Neuronal stem cell (in vitro differentiated cells): Measurements from ENCODE around the gene TRIM58.

Source experiments
- DNase-seq: peaks from one replicate; pipeline ENCODE4 v3.0.0-alpha.2; 2013; ENCODE audit warnings: low spot score
- H2AFZ ChIP-seq: one replicate; pipeline ENCODE4 v1.6.1; 2013; ENCODE audit warnings: mild to moderate bottlenecking, low read length, inconsistent platforms
- H2AK5ac ChIP-seq: 2 replicates; pipeline ENCODE4 v1.6.1; 2013; ENCODE audit warnings: low read depth, mild to moderate bottlenecking, inconsistent platforms, low read length, moderate library complexity, mixed read lengths
- H2BK120ac ChIP-seq: 2 replicates; pipeline ENCODE4 v1.6.1; 2013; ENCODE audit warnings: low read depth, mild to moderate bottlenecking, inconsistent platforms, low read length, moderate library complexity, mixed read lengths
- H2BK12ac ChIP-seq: one replicate; pipeline ENCODE4 v1.6.1; 2013; ENCODE audit warnings: low read length, inconsistent platforms
- H2BK15ac ChIP-seq: 2 replicates; pipeline ENCODE4 v1.6.1; 2013; ENCODE audit warnings: mild to moderate bottlenecking, low read length, inconsistent platforms, mixed read lengths
- H2BK5ac ChIP-seq: one replicate; pipeline ENCODE4 v1.6.1; 2013; ENCODE audit warnings: inconsistent platforms, mild to moderate bottlenecking, low read length, moderate library complexity
- H3K14ac ChIP-seq: one replicate; pipeline ENCODE4 v1.6.1; 2013; ENCODE audit warnings: low read length, inconsistent platforms
- H3K18ac ChIP-seq: 2 replicates; pipeline ENCODE4 v1.6.1; 2013; ENCODE audit warnings: low read length, inconsistent platforms
- H3K23ac ChIP-seq: 2 replicates; pipeline ENCODE4 v1.6.1; 2013; ENCODE audit warnings: low read depth, mild to moderate bottlenecking, mixed read lengths, low read length, inconsistent platforms; ENCODE audit not compliant: poor library complexity
- H3K27ac ChIP-seq: replicated peaks from 3 replicates; pipeline ENCODE4 v1.5.1; 2013; ENCODE audit warnings: low read length, inconsistent platforms
- H3K27me3 ChIP-seq, 3 experiments: 2 replicates each; pipeline ENCODE4 v1.6.1; 2013; ENCODE audit warnings: low read length in 3 of 3, mild to moderate bottlenecking in 2 of 3, inconsistent platforms in 1 of 3, low read depth in 1 of 3, mixed read lengths in 1 of 3, moderate library complexity in 1 of 3; ENCODE audit not compliant: control insufficient read depth in 3 of 3, insufficient read depth in 3 of 3
- H3K36me3 ChIP-seq, 2 donors: replicated peaks in 1 of 2; 2 replicates each; pipeline ENCODE4 v1.6.1; 2013; ENCODE audit warnings: low read length in 2 of 2; ENCODE audit not compliant: control insufficient read depth in 2 of 2, insufficient read depth in 2 of 2
- H3K4ac ChIP-seq: 2 replicates; pipeline ENCODE4 v1.6.1; 2013; ENCODE audit warnings: inconsistent platforms, mild to moderate bottlenecking, low read length, moderate library complexity
- H3K4me1 ChIP-seq, 2 donors: 1 replicate in 1 of 2; 2 replicates in 1 of 2; pipeline ENCODE4 v1.6.1; 2013; ENCODE audit warnings: low read length in 2 of 2, low read depth in 1 of 2; ENCODE audit not compliant: control insufficient read depth in 2 of 2, insufficient read depth in 1 of 2
- H3K4me2 ChIP-seq: one replicate; pipeline ENCODE4 v1.6.1; 2013; ENCODE audit warnings: mild to moderate bottlenecking, low read length, inconsistent platforms; ENCODE audit not compliant: insufficient read depth, poor library complexity, severe bottlenecking
- H3K4me3 ChIP-seq, 2 donors: 2 replicates each; pipeline ENCODE4 v1.5.1; 2013; ENCODE audit warnings: low read length in 2 of 2, mild to moderate bottlenecking in 2 of 2, inconsistent platforms in 1 of 2, moderate library complexity in 1 of 2
- H3K79me1 ChIP-seq: one replicate; pipeline ENCODE4 v1.6.1; 2013; ENCODE audit warnings: low read depth, mild to moderate bottlenecking, inconsistent platforms, low read length, moderate library complexity
- H3K9ac ChIP-seq: one replicate; pipeline ENCODE4 v1.6.1; 2013; ENCODE audit warnings: mild to moderate bottlenecking, low read depth, low read length, inconsistent platforms; ENCODE audit not compliant: poor library complexity
- H3K9me3 ChIP-seq, 2 donors: replicated peaks in 1 of 2; 2 replicates each; pipeline versions ENCODE3 to v1.6.1; 2013; ENCODE audit warnings: low read length in 2 of 2, mild to moderate bottlenecking in 2 of 2, inconsistent platforms in 1 of 2, low read depth in 1 of 2, mixed read lengths in 1 of 2, moderate library complexity in 1 of 2; ENCODE audit not compliant: control insufficient read depth in 2 of 2, insufficient read depth in 1 of 2
- H4K8ac ChIP-seq: one replicate; pipeline ENCODE4 v1.6.1; 2013; ENCODE audit warnings: low read depth, mild to moderate bottlenecking, inconsistent platforms, low read length, moderate library complexity
- H4K91ac ChIP-seq: one replicate; pipeline ENCODE4 v1.6.1; 2013; ENCODE audit warnings: low read length, low read depth, mild to moderate bottlenecking, inconsistent platforms; ENCODE audit not compliant: poor library complexity
- WGBS, 2 donors: extraction: QIAGEN DNeasy Blood & Tissue Kit; methylation state at CpG; one replicate each; pipeline ENCODE4 v1.1.7; 2013; ENCODE audit warnings: missing lambda C conversion rate in 2 of 2, mixed read lengths in 1 of 2; ENCODE audit not compliant: insufficient read length in 2 of 2, insufficient replicate concordance in 1 of 2; ENCODE audit errors: extremely low coverage in 2 of 2; 5-methylcytosine and 5-hydroxymethylcytosine counted together

The TRIM58 gene

DNA sequence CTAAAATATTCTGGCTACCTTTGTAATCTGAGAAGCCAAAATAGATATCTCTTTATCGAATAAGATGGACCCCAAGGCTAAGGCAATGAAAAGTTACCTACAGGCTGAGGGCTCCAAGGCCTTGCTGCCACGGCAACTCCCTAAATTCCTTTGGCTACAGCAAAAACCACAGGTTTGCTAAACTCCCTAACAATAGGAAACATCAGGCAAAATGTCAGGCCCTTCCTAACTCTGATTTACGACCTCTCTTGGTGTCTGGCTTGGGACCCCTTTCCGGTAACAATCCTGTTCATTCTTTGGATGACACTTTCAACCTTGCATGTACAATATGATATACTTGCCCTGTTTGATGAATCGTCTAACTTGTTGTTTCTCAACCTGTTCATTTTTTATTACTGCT lies 51.8 kb downstream of the TRIM58 start:
- no peak overlapping the region for H2AFZ ChIP-seq
- no peak overlapping the region for H3K4me3 ChIP-seq
- no peak overlapping the region for H3K23ac ChIP-seq
- H2BK5ac ChIP-seq, result no peak overlapping the region
- H3K4me2 ChIP-seq, result no peak overlapping the region
- H2BK12ac ChIP-seq, result no peak overlapping the region
- H3K18ac ChIP-seq, result no peak overlapping the region
- no peaks in the 10 kb centered on the region for H3K27me3 ChIP-seq
- no peaks in the 10 kb centered on the region for H3K36me3 ChIP-seq
- no peak for DNase-seq
- no peak overlapping the region for H3K14ac ChIP-seq
- H3K4ac ChIP-seq, result no peak overlapping the region
- no peak overlapping the region for H2BK120ac ChIP-seq
- H4K91ac ChIP-seq, result no peak overlapping the region
- no peak overlapping the region for H3K27ac ChIP-seq
- no peak overlapping the region for H2AK5ac ChIP-seq
- no peak overlapping the region for H3K9ac ChIP-seq
- no CpG with 5 or more reads among the region's 5 CpGs for WGBS, 2 donors
- H3K4me1 ChIP-seq, result no peaks in the 10 kb centered on the region
- H3K9me3 ChIP-seq, result no peaks in the 10 kb centered on the region
- H2BK15ac ChIP-seq, result no peak overlapping the region
- H4K8ac ChIP-seq, result no peak overlapping the region
- H3K79me1 ChIP-seq, result no peaks in the 10 kb centered on the region

DNA sequence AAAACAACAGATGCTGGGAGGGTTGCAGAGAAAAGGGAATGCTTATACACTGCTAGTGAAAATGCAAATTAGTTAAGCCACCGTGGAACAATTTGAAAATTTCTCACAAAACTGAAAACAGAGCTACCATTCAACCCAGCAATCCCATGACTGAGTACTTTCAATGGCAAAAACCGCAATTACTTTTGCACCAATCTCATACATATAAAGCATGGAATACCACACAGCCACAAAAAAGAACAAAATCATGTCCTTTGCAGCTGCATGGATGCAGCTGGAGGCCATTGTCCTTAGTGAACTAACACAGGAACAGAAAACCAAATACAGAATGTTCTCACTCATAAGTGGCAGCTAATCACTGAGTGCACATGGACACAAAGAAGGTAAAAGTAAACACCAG lies 56.8 kb downstream of the TRIM58 start:
- no peaks in the 10 kb centered on the region for H3K9me3 ChIP-seq
- H3K9ac ChIP-seq, result no peak overlapping the region

DNA sequence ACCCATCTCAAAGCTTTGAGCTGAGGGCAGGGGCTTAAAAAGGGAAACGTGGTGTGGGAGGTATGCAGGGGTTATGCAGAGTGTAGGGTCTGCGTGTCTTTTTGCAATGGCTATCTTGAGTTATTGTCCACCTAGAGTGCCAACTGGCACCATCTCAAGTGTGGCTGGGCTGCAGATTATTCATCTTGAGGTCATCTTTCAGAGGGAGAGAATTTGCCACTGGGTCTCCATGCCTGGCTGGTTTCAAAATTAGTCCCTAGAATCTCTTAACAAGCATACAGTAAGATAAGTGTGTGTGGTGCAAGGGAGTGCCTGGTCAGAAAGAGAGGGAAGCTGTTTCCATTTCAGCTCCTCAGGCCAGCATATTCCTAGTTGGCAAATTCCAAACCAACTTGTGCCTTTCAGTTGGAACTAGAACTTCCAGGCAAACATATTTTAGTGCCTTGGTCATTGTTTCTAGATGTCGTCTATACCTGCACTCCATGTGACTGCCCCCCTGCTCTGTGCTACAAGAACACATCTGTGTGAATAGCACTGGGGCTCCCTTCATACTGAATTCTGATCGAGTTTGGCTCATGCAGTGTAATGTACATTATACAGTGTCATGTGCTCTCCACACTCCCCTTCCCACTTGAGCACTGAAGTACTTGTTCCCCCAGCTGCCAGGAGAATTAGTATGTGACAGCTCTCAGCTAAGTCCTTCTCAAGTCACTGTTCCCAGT lies 58.1 kb downstream of the TRIM58 start:
- Histone ChIP-seq H3K27me3 (no peaks in the 10 kb centered on the region), H2BK15ac (no peak overlapping the region), H3K4me3 (no peak overlapping the region), H3K4me1 (no peaks in the 10 kb centered on the region), H3K4ac (no peak overlapping the region), H2BK5ac (no peak overlapping the region), H2AFZ (no peak overlapping the region), H3K79me1 (no peaks in the 10 kb centered on the region), H3K23ac (no peak overlapping the region), H2AK5ac (no peak overlapping the region), H4K8ac (no peak overlapping the region), H3K9ac (no peak overlapping the region), H3K14ac (no peak overlapping the region), H3K9me3 (no peaks in the 10 kb centered on the region), H3K36me3 (no peaks in the 10 kb centered on the region), H3K4me2 (no peak overlapping the region), H2BK12ac (no peak overlapping the region), H3K27ac (no peak overlapping the region), H2BK120ac (no peak overlapping the region), H3K18ac (no peak overlapping the region), H4K91ac (no peak overlapping the region)
- no CpG with 5 or more reads among the region's 4 CpGs for WGBS, 2 donors
- DNase-seq, result no peak

More for the DNA sequence above, 56.8 kb downstream of the TRIM58 start:
- no peak overlapping the region for H2AK5ac ChIP-seq
- no peak overlapping the region for H3K4ac ChIP-seq
- no peak overlapping the region for H2BK12ac ChIP-seq
- no CpG with 5 or more reads among the region's 2 CpGs for WGBS, 2 donors
- no peaks in the 10 kb centered on the region for H3K36me3 ChIP-seq
- H2BK15ac ChIP-seq, result no peak overlapping the region
- H3K4me2 ChIP-seq, result no peak overlapping the region
- H3K27ac ChIP-seq, result no peak overlapping the region
- no peak overlapping the region for H3K4me3 ChIP-seq
- no peak overlapping the region for H2AFZ ChIP-seq
- no peaks in the 10 kb centered on the region for H3K79me1 ChIP-seq
- no peak overlapping the region for H2BK5ac ChIP-seq
- no peak overlapping the region for H3K23ac ChIP-seq
- H4K8ac ChIP-seq, result no peak overlapping the region
- no peak overlapping the region for H4K91ac ChIP-seq
- no peak for DNase-seq
- no peak overlapping the region for H3K18ac ChIP-seq
- H3K14ac ChIP-seq, result no peak overlapping the region
- no peaks in the 10 kb centered on the region for H3K27me3 ChIP-seq
- no peak overlapping the region for H2BK120ac ChIP-seq
- no peaks in the 10 kb centered on the region for H3K4me1 ChIP-seq

DNA sequence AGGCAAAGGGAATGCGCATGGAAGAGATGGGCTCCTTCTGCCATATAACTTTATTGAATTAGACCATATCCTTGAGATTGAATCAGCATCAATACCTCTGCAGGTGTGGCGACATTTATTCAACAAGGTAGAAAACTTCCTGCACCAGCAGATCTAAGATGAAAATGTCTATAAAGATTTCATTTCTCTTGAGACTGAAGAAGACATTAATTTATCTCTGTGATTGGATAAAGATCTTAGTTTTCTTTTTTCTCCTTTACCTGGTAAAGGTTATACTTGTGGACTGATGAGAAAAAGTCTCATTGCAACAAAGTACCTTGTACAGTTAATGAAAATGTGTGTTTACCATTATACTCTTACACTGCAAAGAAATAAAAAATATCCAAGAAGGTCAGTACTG lies 63.0 kb downstream of the TRIM58 start, which contains the start of gene OR2T8:
TSS of gene OR2T8 (plus strand) at position 301 of the 400 bp plus-strand sequence. CDS start 766 bp downstream, outside the sequence.
- H3K9ac ChIP-seq, result no peak within 1 kb of the TSS
- no peaks in the 10 kb centered on the region for H3K36me3 ChIP-seq
- H3K18ac ChIP-seq, result no peak within 1 kb of the TSS
- no peak within 1 kb of the TSS for H3K23ac ChIP-seq
- WGBS, 2 donors, result no CpG with 5 or more reads among the region's 2 CpGs
- no peak within 1 kb of the TSS for H2BK15ac ChIP-seq
- H3K79me1 ChIP-seq, result no peaks in the 10 kb centered on the region
- H3K4me2 ChIP-seq, result no peak within 1 kb of the TSS
- no peak within 1 kb of the TSS for H2AK5ac ChIP-seq
- no peak within 1 kb of the TSS for H3K4me3 ChIP-seq
- no peaks in the 10 kb centered on the region for H3K27me3 ChIP-seq
- H3K14ac ChIP-seq, result no peak within 1 kb of the TSS
- H4K8ac ChIP-seq, result no peak within 1 kb of the TSS
- no peaks in the 10 kb centered on the region for H3K9me3 ChIP-seq
- no peak within 1 kb of the TSS for H4K91ac ChIP-seq
- no peak within 1 kb of the TSS for H2BK5ac ChIP-seq
- H3K4me1 ChIP-seq, result no peaks in the 10 kb centered on the region
- H3K27ac ChIP-seq, result no peak within 1 kb of the TSS
- no peak within 1 kb of the TSS for H2BK120ac ChIP-seq
- no peak within 1 kb of the TSS for H3K4ac ChIP-seq
- no peak within 1 kb of the TSS for H2BK12ac ChIP-seq
- DNase-seq, result no peak
- no peak within 1 kb of the TSS for H2AFZ ChIP-seq
